Neural cell (in vitro differentiated cells): ENCODE measurements around the gene EPB41L2. TPM values are rescaled to one million over a fixed set of nuclear protein-coding genes. Genes with fewer than 3 reads are reported as not detected.

Experiments used
- H2AFZ ChIP-seq: fragments of 200-600, 300-800 bp; sonication (generic), shearing (Covaris generic); 2 replicates; pipeline ENCODE4 v1.6.0; 2014; ENCODE audit warnings: low read depth, mild to moderate bottlenecking, antibody characterized with exemption, low read length, moderate library complexity
- H3F3A ChIP-seq: fragments of 200-600 bp; shearing (Covaris generic); 2 replicates; pipeline ENCODE4 v1.6.1; 2016; ENCODE audit warnings: mild to moderate bottlenecking, moderate library complexity, mixed read lengths, antibody characterized with exemption, low read length; ENCODE audit not compliant: insufficient read depth, poor library complexity, severe bottlenecking
- H3K27ac ChIP-seq: fragments of 200-600, 300-800 bp; sonication (generic), shearing (Covaris generic); 2 replicates; pipeline ENCODE4 v1.5.1; 2014; ENCODE audit warnings: mild to moderate bottlenecking, low read length, moderate library complexity
- H3K27me3 ChIP-seq: fragments of 300-800, 200-600 bp; sonication (generic), shearing (Covaris generic); 2 replicates; pipeline ENCODE4 v1.6.0; 2014; ENCODE audit warnings: mild to moderate bottlenecking, low read depth, low read length, moderate library complexity; ENCODE audit not compliant: insufficient read depth
- H3K36me3 ChIP-seq: fragments of 300-800, 200-600 bp; sonication (generic), shearing (Covaris generic); 2 replicates; pipeline ENCODE4 v1.5.1; 2014; ENCODE audit warnings: mild to moderate bottlenecking, antibody characterized with exemption, low read length, moderate library complexity; ENCODE audit not compliant: insufficient read depth
- H3K4me2 ChIP-seq: fragments of 300-800, 200-600 bp; sonication (generic), shearing (Covaris generic); 2 replicates; pipeline ENCODE4 v1.6.0; 2014; ENCODE audit warnings: mild to moderate bottlenecking, low read length
- H3K4me3 ChIP-seq: fragments of 300-800, 200-600 bp; sonication (generic), shearing (Covaris generic); 2 replicates; pipeline ENCODE4 v1.5.1; 2014; ENCODE audit warnings: mild to moderate bottlenecking, low read length, moderate library complexity
- H3K79me2 ChIP-seq: fragments of 200-600 bp; shearing (Covaris generic); replicated peaks from 2 replicates; pipeline ENCODE4 v1.6.0; 2014; ENCODE audit warnings: mild to moderate bottlenecking, low read length, moderate library complexity; ENCODE audit not compliant: insufficient read depth
- H3K9ac ChIP-seq: fragments of 300-800, 200-600 bp; sonication (generic), shearing (Covaris generic); 2 replicates; pipeline ENCODE4 v1.6.1; 2016; ENCODE audit warnings: mild to moderate bottlenecking, low read length, mixed read lengths
- H3K9me2 ChIP-seq: fragments of 200-600 bp; shearing (Covaris generic); 2 replicates; pipeline ENCODE4 v1.6.1; 2016; ENCODE audit warnings: mild to moderate bottlenecking, low read length, mixed read lengths; ENCODE audit not compliant: insufficient read depth
- H3K9me3 ChIP-seq: fragments of 200-600, 300-800 bp; sonication (generic), shearing (Covaris generic); 2 replicates; pipeline ENCODE4 v1.6.1; 2016; ENCODE audit warnings: mild to moderate bottlenecking, mixed run types, low read length, moderate library complexity, mixed read lengths
- H4K20me1 ChIP-seq: fragments of 200-600 bp; shearing (Covaris generic); 2 replicates; pipeline ENCODE4 v1.6.1; 2016; ENCODE audit warnings: mild to moderate bottlenecking, mixed run types; ENCODE audit not compliant: insufficient read depth
- EP300 ChIP-seq: fragments of 450-650 bp; conservative IDR thresholded peaks from 2 replicates; pipeline ENCODE4 v1.6.1; 2014; ENCODE audit warnings: antibody characterized with exemption, mild to moderate bottlenecking, moderate library complexity; ENCODE audit not compliant: poor library complexity, severe bottlenecking
- POLR2AphosphoS5 ChIP-seq: IDR thresholded peaks from 2 replicates; pipeline ENCODE4 v1.6.1; 2012
- RAD21 ChIP-seq: fragments of 450-650 bp; conservative IDR thresholded peaks from 2 replicates; pipeline ENCODE4 v1.6.1; 2014; ENCODE audit warnings: antibody characterized with exemption, mild to moderate bottlenecking, moderate library complexity
- SMC3 ChIP-seq: fragments of 450-650 bp; conservative IDR thresholded peaks from 2 replicates; pipeline ENCODE4 v1.6.1; 2014; ENCODE audit warnings: antibody characterized with exemption, mild to moderate bottlenecking, moderate library complexity; ENCODE audit not compliant: poor library complexity
- TAF1 ChIP-seq: IDR thresholded peaks from 2 replicates; pipeline ENCODE4 v1.6.1; 2012; ENCODE audit warnings: low read depth
- polyA plus RNA-seq: library from polyadenylated mRNA; depleted of rRNA; stranded (reverse); fragments of >200 nt; gene quantifications from 2 replicates; pipeline ENCODE4 v1.2.3, GENCODE V29; 2014
- TF ChIP-seq, protein P1 (sequence below): fragments of 450-650 bp; IDR thresholded peaks from 2 replicates; pipeline ENCODE4 v1.5.1; 2014; ENCODE audit warnings: antibody characterized with exemption, mild to moderate bottlenecking, moderate library complexity; ENCODE audit not compliant: poor library complexity, severe bottlenecking
- TF ChIP-seq, protein P2 (sequence below): IDR thresholded peaks from 2 replicates; pipeline ENCODE4 v1.6.1; 2012; ENCODE audit warnings: borderline replicate concordance

The EPB41L2 gene
- polyA plus RNA-seq, 1 donor from 2014 or later = 13.5 TPM

DNA sequence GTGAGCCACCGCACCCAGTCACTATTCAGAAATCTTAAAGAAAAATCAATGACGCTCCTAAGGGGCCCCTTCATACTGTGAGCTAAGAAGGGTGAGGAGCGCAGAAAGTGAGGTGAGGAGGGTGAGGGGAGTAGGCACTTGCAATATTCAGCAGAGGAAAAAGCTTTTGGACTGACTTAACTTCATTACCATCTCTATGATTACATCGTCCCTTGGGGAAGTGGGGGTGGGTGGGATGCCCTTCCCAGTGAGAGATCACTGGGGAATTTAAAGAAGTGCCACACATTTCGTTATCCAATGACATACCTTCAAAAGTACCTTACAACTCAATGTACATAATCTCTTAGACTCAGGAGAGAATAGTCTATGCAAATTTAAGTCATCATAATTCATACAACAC lies 189.3 kb downstream of the EPB41L2 start:
- Histone ChIP-seq H4K20me1 (no peaks in the 10 kb centered on the region), H3K9me2 (no peaks in the 10 kb centered on the region), H3K4me3 (no peak overlapping the region), H2AFZ (no peak overlapping the region), H3F3A (no peaks in the 10 kb centered on the region), H3K36me3 (no peaks in the 10 kb centered on the region), H3K79me2 (no peaks in the 10 kb centered on the region), H3K9me3 (no peaks in the 10 kb centered on the region), H3K27me3 (no peaks in the 10 kb centered on the region), H3K27ac (no peak overlapping the region), H3K9ac (no peak overlapping the region), H3K4me2 (no peak overlapping the region)
- TF ChIP-seq TAF1 = no peak
- TF ChIP-seq EP300 = no peak
- no peak for TF ChIP-seq RAD21
- TF ChIP-seq, protein P1, sequence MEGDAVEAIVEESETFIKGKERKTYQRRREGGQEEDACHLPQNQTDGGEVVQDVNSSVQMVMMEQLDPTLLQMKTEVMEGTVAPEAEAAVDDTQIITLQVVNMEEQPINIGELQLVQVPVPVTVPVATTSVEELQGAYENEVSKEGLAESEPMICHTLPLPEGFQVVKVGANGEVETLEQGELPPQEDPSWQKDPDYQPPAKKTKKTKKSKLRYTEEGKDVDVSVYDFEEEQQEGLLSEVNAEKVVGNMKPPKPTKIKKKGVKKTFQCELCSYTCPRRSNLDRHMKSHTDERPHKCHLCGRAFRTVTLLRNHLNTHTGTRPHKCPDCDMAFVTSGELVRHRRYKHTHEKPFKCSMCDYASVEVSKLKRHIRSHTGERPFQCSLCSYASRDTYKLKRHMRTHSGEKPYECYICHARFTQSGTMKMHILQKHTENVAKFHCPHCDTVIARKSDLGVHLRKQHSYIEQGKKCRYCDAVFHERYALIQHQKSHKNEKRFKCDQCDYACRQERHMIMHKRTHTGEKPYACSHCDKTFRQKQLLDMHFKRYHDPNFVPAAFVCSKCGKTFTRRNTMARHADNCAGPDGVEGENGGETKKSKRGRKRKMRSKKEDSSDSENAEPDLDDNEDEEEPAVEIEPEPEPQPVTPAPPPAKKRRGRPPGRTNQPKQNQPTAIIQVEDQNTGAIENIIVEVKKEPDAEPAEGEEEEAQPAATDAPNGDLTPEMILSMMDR = no peak
- TF ChIP-seq POLR2AphosphoS5 = no peak

DNA sequence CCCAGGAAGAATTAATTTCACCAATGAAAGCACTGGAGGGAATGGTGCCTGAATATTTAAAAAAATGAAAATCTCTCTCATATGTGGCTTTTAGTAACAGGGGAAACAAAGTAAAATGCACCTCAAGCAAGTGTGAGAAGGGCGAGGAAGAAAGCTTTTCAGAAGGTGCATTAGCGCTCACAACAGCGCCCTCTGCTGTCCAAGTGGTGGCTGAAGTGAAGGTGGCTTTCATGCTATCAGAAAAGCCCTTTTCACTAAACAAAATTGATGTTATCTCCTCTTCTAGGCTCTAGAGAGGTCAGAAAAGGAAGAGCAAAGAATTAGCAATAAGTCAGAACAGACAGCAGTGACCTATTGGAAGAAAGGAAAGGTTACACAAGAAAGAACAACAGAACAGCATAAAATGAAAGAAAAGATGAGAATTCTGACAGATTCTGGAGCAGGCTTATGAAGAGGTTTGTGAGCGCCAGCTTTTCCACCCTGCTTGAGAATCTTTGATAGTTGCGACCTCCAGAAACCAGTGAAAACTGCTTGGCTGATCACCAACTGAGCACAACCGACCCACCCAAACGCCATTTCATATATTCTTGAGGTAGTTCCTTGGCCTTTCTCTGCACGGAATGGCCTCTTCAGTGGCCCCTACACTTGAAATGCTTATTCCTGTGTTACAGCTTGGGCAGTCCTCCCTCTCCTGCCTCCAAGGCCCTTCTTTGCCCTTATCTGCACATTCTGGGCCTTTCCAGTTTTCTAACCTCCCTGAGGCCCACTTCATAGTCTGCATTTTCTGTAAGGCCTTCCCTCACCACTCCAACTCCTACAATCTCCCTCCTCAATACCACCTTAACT lies 190.6 kb downstream of the EPB41L2 start:
- TF ChIP-seq, protein P1 = peak; percentile 74
- TF ChIP-seq SMC3 (peak; percentile 77), EP300 (no peak), RAD21 (peak; percentile 68), POLR2AphosphoS5 (no peak)
- TF ChIP-seq, protein P2, sequence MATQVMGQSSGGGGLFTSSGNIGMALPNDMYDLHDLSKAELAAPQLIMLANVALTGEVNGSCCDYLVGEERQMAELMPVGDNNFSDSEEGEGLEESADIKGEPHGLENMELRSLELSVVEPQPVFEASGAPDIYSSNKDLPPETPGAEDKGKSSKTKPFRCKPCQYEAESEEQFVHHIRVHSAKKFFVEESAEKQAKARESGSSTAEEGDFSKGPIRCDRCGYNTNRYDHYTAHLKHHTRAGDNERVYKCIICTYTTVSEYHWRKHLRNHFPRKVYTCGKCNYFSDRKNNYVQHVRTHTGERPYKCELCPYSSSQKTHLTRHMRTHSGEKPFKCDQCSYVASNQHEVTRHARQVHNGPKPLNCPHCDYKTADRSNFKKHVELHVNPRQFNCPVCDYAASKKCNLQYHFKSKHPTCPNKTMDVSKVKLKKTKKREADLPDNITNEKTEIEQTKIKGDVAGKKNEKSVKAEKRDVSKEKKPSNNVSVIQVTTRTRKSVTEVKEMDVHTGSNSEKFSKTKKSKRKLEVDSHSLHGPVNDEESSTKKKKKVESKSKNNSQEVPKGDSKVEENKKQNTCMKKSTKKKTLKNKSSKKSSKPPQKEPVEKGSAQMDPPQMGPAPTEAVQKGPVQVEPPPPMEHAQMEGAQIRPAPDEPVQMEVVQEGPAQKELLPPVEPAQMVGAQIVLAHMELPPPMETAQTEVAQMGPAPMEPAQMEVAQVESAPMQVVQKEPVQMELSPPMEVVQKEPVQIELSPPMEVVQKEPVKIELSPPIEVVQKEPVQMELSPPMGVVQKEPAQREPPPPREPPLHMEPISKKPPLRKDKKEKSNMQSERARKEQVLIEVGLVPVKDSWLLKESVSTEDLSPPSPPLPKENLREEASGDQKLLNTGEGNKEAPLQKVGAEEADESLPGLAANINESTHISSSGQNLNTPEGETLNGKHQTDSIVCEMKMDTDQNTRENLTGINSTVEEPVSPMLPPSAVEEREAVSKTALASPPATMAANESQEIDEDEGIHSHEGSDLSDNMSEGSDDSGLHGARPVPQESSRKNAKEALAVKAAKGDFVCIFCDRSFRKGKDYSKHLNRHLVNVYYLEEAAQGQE = no peak
- H3K9me2 ChIP-seq = no peaks in the 10 kb centered on the region
- H3K27ac ChIP-seq = no peak overlapping the region

More for the DNA sequence above, 190.6 kb downstream of the EPB41L2 start:
- Histone ChIP-seq H3K4me3 (no peak overlapping the region), H3K79me2 (no peaks in the 10 kb centered on the region), H3F3A (no peaks in the 10 kb centered on the region), H3K36me3 (no peaks in the 10 kb centered on the region), H3K27me3 (no peaks in the 10 kb centered on the region), H3K4me2 (no peak overlapping the region), H3K9me3 (no peaks in the 10 kb centered on the region), H2AFZ (no peak overlapping the region), H4K20me1 (no peaks in the 10 kb centered on the region), H3K9ac (no peak overlapping the region)
